HUES6 (cell line): ENCODE results near the gene MAVS.

Experiments
- H3K27ac ChIP-seq: 2 replicates; pipeline ENCODE4 v1.7.0; 2013; ENCODE audit warnings: low read depth, mild to moderate bottlenecking, low read length, inconsistent platforms
- H3K27me3 ChIP-seq: 2 replicates; pipeline ENCODE4 v1.6.1; 2013; ENCODE audit warnings: low read length; ENCODE audit not compliant: control insufficient read depth, insufficient read depth
- H3K36me3 ChIP-seq: 2 replicates; pipeline ENCODE4 v1.6.1; 2013; ENCODE audit warnings: low read length; ENCODE audit not compliant: control insufficient read depth, insufficient read depth
- H3K4me1 ChIP-seq: 2 replicates; pipeline ENCODE4 v1.6.1; 2013; ENCODE audit warnings: low read length; ENCODE audit not compliant: control insufficient read depth, insufficient read depth
- H3K4me3 ChIP-seq: 2 replicates; pipeline ENCODE4 v1.5.1; 2013; ENCODE audit warnings: low read depth, low read length
- H3K9ac ChIP-seq: one replicate; pipeline ENCODE4 v1.6.1; 2013; ENCODE audit warnings: mild to moderate bottlenecking, low read length
- H3K9me3 ChIP-seq: 2 replicates; pipeline ENCODE4 v1.6.1; 2013; ENCODE audit warnings: low read depth, low read length; ENCODE audit not compliant: control insufficient read depth, insufficient read depth

MAVS gene

DNA sequence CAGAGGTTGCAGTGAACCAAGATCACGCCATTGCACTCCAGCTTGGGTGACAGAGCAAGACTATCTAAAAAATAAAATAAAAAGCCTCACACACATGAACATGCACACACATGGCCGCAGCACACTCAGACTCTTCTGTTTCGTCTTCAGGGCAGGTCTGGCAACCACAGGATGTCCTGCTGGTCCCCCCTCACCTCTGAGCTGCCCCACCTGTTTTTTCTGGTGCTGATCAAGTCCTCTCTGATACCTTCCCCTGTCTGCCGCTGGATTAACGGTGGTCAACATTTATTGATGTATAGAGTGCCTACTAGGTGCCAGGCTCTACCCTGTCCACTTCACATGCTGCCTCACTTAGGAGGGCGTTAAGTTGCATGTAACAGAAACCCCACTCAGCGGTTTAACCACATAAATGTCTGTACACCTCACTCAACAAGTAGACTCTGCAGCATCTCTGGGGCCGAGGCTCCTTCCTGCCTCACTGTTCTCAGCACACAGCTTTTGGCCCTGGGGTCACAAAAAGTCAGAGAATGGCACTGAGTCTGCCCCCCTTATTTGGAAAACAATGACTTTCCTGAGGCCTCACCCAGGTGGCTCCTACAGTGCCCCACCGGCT lies 30.8 kb upstream of the MAVS start:
- no peaks in the 10 kb centered on the region for H3K36me3 ChIP-seq
- H3K4me3 ChIP-seq = no peak overlapping the region
- H3K9me3 ChIP-seq = no peaks in the 10 kb centered on the region
- H3K27me3 ChIP-seq = no peaks in the 10 kb centered on the region
- H3K9ac ChIP-seq = no peak overlapping the region
- H3K27ac ChIP-seq = no peak overlapping the region
- peaks cover 25% of the 10 kb centered on the region for H3K4me1 ChIP-seq

DNA sequence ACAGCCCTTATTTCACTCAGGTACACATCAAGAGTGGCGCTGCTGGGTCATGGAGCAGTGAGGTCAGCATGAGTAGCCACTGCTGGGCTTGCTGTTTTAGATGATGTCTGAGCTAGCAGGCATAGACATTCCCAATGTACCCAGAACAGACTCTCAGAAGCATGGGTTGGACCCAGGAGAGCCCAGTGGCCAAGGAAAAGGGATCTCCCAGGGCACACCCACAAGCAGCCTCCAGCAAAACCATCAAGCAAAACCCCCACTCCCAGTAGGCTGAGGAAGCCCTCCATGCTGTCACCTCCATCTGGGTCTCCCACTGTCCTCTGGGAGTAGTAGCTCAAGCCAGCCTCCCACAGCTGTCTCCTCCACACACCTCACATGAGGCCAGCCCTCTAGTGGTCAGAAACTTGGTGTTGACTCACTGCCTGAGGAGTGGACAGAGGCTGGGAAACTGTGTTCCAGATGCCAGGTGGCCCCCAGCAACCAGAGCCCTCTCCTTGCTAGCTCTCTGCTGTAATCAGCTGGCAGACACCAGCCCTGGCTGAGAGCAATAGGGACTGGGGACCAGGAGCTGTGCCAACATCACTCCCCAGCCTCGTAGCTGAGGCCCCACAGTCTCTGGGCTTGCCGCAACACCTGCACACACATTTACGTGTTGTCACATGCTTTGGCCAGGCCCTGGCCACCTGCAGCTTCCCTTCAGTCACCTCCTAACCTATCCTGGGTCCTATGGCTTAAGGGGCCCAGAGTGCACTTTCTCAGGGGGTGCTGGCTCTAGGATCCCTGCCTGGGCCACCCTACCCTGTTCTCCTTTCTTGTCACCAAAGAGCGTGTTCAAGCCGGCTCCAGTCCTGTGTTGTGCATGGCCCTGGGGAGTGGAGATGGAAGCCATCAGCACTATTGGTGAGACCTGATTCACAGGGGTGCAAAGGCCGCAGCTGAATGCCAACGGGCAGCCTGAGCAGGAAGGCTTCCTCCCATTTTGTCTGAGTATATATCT lies 28.2 kb upstream of the MAVS start:
- no peaks in the 10 kb centered on the region for H3K27me3 ChIP-seq
- H3K9ac ChIP-seq = no peak overlapping the region
- no peak overlapping the region for H3K4me3 ChIP-seq
- H3K4me1 ChIP-seq = peaks cover 14% of the 10 kb centered on the region
- H3K9me3 ChIP-seq = no peaks in the 10 kb centered on the region
- H3K27ac ChIP-seq = no peak overlapping the region
- peaks cover 4% of the 10 kb centered on the region for H3K36me3 ChIP-seq

DNA sequence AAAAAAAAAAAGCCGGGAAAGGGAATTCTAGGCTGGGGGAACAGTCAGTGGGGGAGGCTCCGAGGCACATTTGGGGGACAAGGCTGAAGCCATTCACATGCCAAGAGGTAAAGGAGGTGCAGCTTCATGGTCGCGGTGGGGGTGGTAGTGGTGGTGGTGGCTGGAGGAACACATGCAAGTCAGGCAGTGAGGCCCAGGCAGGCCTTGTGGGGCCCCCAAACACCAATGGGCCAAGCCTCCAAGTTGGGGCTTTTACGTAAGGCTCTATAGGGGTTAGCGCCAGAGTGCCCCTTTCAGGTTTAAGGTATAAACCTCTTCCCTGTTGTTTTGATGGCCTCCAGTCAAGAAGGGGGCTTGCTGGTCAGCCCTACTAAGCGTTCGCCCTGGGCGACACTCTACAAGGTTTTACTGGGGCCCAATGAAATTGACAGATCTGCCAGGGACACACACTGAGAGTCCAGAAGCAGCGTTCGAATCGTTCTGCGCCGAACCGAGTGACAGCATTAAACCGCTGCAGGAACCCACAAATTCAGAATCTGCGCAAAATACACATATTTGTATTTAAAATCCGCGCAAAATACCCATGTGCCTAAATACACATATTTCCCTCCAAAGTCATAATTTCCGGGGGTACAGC lies 27.1 kb upstream of the MAVS start:
- peaks cover 14% of the 10 kb centered on the region for H3K4me1 ChIP-seq
- no peak overlapping the region; the same call in 1 of the 2 replicates for H3K27ac ChIP-seq
- H3K9ac ChIP-seq = peak overlapping the region; percentile 91
- peak overlapping the region; percentile 78 for H3K4me3 ChIP-seq
- no peaks in the 10 kb centered on the region for H3K27me3 ChIP-seq
- H3K36me3 ChIP-seq = peaks cover 4% of the 10 kb centered on the region
- H3K9me3 ChIP-seq = no peaks in the 10 kb centered on the region

DNA sequence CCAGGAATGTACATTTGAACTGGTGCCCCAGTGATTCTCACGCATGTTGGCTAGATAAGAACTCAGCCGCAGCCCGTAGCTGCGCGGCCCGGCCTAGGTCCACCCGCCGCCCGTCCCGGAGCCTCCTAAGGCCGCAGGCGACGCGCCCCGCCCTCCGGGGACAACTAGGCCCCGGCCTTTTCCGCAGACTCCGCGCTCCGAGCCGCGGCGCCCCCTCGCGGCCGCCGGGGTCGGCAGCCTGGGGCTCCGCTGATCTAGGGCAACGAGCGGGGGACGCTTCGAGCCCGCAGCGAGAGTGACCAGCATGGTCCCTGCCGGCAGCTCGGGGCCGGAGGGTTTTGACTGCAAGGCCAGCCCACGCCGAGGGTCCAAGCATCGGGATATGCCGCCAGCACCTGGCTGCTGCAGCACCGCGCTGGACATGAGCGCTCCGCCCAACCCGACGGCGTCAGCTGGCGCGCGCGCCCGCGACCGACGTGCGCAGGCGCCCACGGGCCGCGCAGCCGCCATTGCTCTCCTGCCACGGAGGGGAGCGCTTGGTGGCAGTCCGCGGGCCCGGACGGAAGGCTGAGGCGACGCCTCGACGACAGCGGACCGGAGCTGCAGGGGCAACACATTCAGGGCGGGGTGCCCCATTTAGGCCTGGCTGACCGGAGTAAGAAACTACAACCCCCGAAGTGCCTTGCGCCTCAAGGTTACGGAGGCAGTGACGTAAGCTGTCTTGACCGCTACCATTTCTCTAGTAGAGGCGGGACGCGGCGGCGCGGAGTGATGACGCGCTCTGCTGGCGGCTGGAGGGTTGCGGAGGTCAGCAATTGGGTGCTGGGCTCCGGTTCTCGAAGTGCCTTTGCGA lies 26.4 kb upstream of the MAVS start, which contains the start of gene AP5S1:
Gene AP5S1, plus strand, starts transcription at position 500 of the 853 bp plus-strand sequence. CDS start 1,571 bp downstream, outside the sequence.
- no peaks in the 10 kb centered on the region for H3K9me3 ChIP-seq
- H3K27ac ChIP-seq = peak within 1 kb of the TSS; percentile 94
- H3K4me3 ChIP-seq = peak within 1 kb of the TSS; percentile 78
- H3K27me3 ChIP-seq = no peaks in the 10 kb centered on the region
- peaks cover 14% of the 10 kb centered on the region for H3K4me1 ChIP-seq
- H3K36me3 ChIP-seq = peaks cover 4% of the 10 kb centered on the region
- peak within 1 kb of the TSS; percentile 91 for H3K9ac ChIP-seq

DNA sequence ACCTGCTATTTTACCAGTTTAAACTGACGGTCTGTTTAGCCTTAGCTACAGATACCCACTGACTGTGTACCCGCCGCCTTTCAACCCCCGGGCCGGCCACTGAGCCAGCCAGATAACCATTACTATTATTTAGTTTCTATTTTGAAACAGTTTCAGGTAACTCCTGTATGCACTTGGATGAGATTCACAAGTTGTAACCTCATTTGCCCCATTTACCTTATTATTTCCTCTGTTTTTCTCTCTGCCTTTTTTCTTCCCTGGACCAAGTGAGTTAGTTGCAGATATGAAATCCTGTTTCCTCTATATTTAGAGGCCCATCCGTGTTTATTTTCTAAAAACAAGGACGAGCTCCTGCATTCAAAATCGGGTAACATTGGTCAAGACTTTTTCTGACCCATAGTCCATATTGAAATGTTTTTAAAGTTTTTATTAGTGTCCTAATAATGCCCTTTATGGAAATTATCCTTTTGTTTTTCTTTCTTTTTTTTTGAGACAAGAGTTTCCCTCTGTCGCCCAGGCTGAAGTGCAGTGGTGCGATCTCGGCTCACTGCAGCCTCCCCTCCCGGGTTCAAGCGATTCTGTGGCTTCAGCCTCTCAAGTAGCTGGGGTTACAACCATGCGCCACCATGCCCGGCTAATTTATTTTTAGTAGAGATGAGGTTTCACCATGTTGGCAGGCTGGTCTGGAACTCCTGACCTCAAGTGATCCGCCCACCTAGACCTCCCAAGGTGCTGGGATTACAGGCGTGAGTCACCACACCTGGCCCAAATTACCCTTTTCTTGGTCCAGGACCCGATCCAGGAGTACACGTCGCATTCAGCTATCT lies 25.5 kb upstream of the MAVS start:
- Histone ChIP-seq H3K9ac (peak overlapping the region; percentile 91), H3K27ac (peak overlapping the region; percentile 94), H3K27me3 (no peaks in the 10 kb centered on the region), H3K36me3 (peaks cover 4% of the 10 kb centered on the region), H3K4me3 (peak overlapping the region; percentile 78), H3K4me1 (peaks cover 9% of the 10 kb centered on the region), H3K9me3 (no peaks in the 10 kb centered on the region)

DNA sequence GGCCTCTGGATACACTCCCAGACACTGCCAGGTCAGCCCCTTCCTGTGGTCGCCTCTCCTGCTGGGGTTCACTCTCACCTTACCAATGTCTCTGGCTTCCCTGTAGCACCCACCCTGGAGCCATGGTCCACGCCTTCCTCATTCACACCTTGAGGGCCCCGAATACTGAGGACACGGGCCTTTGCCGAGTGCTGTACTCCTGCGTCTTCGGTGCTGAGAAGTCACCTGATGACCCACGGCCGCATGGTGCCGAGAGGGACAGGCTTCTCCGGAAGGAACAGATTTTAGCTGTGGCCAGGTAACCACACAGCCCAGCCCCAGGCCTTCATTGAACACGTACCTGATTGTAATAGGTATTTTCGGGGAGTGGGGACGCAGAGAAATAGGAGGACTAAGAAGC lies 24.6 kb upstream of the MAVS start:
- no peaks in the 10 kb centered on the region for H3K9me3 ChIP-seq
- no peak overlapping the region for H3K9ac ChIP-seq
- no peaks in the 10 kb centered on the region for H3K27me3 ChIP-seq
- peaks cover 2% of the 10 kb centered on the region; the same call in 1 of the 2 replicates for H3K4me1 ChIP-seq
- H3K36me3 ChIP-seq = peaks cover 4% of the 10 kb centered on the region
- no peak overlapping the region for H3K27ac ChIP-seq
- H3K4me3 ChIP-seq = no peak overlapping the region

DNA sequence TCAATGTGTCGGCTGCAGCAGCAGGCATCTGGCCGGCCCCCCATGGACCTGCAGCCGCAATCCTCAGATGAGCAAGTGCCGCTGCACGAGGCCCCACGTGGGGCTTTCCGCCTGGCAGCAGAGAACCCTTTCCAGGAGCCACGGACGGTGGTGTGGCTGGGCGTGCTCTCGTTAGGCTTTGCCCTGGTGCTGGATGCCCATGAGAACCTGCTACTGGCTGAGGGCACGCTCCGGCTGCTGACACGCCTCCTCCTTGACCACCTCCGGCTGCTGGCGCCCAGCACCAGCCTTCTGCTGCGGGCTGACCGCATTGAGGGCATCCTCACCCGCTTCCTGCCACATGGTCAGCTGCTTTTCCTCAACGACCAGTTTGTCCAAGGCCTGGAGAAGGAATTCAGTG lies 22.8 kb upstream of the MAVS start:
- no peak overlapping the region for H3K4me3 ChIP-seq
- H3K9ac ChIP-seq = no peak overlapping the region
- H3K27ac ChIP-seq = no peak overlapping the region
- H3K9me3 ChIP-seq = no peaks in the 10 kb centered on the region
- H3K27me3 ChIP-seq = no peaks in the 10 kb centered on the region
- peaks cover 4% of the 10 kb centered on the region for H3K36me3 ChIP-seq
- no peaks in the 10 kb centered on the region for H3K4me1 ChIP-seq

DNA sequence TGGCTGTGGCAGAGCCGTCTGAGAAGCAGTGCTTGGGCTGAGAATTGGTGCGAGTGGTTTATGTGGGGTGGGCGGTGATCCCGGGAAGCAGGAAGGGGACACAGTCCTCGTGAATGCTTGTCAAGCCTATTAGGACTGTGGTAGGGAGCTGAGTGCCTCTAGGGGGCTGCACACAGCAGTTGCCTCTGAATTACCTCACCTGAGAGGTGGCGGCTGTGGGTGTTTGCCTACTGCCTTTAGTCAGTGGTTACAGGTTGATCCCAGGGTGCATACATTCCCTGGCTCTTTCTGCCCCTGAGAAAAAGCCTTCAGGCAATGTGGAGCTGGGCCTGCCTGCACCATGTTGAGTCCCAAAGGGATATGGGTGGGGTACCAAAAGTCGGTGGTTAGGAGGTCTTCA lies 21.1 kb upstream of the MAVS start:
- H3K4me1 ChIP-seq = no peaks in the 10 kb centered on the region
- H3K27ac ChIP-seq = no peak overlapping the region
- no peaks in the 10 kb centered on the region for H3K9me3 ChIP-seq
- peaks cover 4% of the 10 kb centered on the region for H3K36me3 ChIP-seq
- no peaks in the 10 kb centered on the region for H3K27me3 ChIP-seq
- no peak overlapping the region for H3K9ac ChIP-seq
- H3K4me3 ChIP-seq = no peak overlapping the region

DNA sequence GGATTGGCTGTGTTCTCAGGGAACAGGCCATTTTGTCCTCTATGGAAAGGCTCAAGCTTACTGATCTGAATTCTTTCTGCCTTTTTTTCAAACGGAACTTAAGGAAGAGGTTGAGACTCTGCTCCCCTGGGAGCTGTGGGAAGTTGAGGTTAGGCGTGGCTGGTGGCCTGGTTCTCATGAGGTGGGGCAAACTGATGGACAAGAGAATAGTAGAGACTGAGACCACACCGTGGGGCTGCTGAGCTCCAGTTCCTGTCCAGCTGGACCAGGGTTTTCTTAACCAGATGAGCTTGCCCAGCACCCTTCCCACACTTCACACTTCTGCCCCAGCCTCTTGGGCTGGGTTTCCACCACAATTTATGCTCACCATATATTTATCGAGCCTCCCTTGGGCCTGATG lies 20.2 kb upstream of the MAVS start:
- Histone ChIP-seq H3K4me3 (no peak overlapping the region), H3K4me1 (no peaks in the 10 kb centered on the region), H3K36me3 (peaks cover 4% of the 10 kb centered on the region), H3K9me3 (no peaks in the 10 kb centered on the region), H3K27ac (no peak overlapping the region), H3K9ac (no peak overlapping the region), H3K27me3 (no peaks in the 10 kb centered on the region)

DNA sequence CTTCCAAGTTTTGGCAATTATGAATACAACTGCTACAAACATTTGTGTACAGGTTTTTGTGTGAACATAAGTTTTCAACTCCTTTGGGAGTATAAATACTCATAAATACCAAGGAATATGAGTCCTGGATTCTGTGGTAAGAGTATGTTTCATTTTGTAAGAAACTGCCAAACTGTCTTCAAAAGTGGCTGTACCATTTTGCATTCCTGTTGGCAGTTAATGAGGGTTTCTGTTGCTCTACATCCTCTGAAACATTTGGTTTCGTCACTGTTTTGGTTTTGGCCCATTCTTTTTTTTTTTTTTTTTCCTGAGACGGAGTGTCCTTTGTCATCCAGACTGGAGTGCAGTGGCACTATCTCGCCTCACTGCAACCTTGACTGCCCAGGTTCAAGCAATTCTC lies 17.8 kb upstream of the MAVS start:
- no peak overlapping the region for H3K27ac ChIP-seq
- no peaks in the 10 kb centered on the region for H3K4me1 ChIP-seq
- no peaks in the 10 kb centered on the region for H3K9me3 ChIP-seq
- no peak overlapping the region for H3K4me3 ChIP-seq
- no peak overlapping the region for H3K9ac ChIP-seq
- H3K27me3 ChIP-seq = no peaks in the 10 kb centered on the region
- H3K36me3 ChIP-seq = no peaks in the 10 kb centered on the region
